GM13977 (cell line): ENCODE data around the gene TMEM88.

Experiments used
- DNase-seq: peaks from one replicate; pipeline ENCODE4 v3.0.0; 2012; ENCODE audit warnings: low spot score
- in situ Hi-C: fragments of 300-500 bp; cut with MboI; formaldehyde crosslinking; loops from one replicate; pipeline ENCODE4 v1.12.0; 2022; ENCODE audit warnings: low sequenced_read_pairs, low pct_unique_long_range_greater_than_20kb, mixed read lengths, inconsistent platforms; ENCODE audit not compliant: unreplicated experiment
- TF ChIP-seq, protein P1 (sequence below): IDR thresholded peaks from 2 replicates; pipeline ENCODE4 v1.5.1; 2012; ENCODE audit warnings: mild to moderate bottlenecking, control low read depth; ENCODE audit not compliant: insufficient read depth; ENCODE audit errors: extremely low read depth, missing control alignments

TMEM88 gene

GRCh38 chr17:7816926-7817642 is 37.8 kb upstream of the TMEM88 start:
- in situ Hi-C loops: no loop called here
- no peak for DNase-seq
- TF ChIP-seq, protein P1, sequence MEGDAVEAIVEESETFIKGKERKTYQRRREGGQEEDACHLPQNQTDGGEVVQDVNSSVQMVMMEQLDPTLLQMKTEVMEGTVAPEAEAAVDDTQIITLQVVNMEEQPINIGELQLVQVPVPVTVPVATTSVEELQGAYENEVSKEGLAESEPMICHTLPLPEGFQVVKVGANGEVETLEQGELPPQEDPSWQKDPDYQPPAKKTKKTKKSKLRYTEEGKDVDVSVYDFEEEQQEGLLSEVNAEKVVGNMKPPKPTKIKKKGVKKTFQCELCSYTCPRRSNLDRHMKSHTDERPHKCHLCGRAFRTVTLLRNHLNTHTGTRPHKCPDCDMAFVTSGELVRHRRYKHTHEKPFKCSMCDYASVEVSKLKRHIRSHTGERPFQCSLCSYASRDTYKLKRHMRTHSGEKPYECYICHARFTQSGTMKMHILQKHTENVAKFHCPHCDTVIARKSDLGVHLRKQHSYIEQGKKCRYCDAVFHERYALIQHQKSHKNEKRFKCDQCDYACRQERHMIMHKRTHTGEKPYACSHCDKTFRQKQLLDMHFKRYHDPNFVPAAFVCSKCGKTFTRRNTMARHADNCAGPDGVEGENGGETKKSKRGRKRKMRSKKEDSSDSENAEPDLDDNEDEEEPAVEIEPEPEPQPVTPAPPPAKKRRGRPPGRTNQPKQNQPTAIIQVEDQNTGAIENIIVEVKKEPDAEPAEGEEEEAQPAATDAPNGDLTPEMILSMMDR: no peak

DNA sequence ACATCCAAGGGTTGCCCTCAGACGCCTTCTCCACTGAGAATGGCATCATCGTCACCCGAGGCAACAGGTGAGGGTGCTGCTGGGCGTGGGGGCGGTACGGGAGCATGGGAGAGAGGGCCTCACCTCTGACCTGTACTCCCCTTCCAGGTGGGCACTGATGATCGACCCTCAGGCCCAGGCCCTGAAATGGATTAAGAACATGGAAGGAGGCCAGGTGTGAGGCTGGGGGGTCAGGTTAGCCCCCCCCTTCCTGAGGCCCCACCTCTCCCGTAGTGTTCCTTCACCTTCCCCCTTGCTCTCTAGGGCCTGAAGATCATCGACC is 37.3 kb upstream of the TMEM88 start:
- DNase-seq: no peak
- TF ChIP-seq, protein P1: no peak
- in situ Hi-C loops: no loop called here

- in situ Hi-C loops: no loop called here
- TF ChIP-seq, protein P1: no peak
- DNase-seq: no peak
Observed at GRCh38 chr17:7818026-7818425, 36.8 kb upstream of the TMEM88 start.

GRCh38 chr17:7818746-7819645 is 35.9 kb upstream of the TMEM88 start:
- DNase-seq: no peak
- in situ Hi-C loops: no loop called here
- TF ChIP-seq, protein P1: no peak

- in situ Hi-C loops: no loop called here
- DNase-seq: no peak
- TF ChIP-seq, protein P1: no peak
Observed at GRCh38 chr17:7820231-7820630, 34.6 kb upstream of the TMEM88 start.

- TF ChIP-seq, protein P1: no peak
- DNase-seq: no peak
- in situ Hi-C loops: no loop called here
Observed at GRCh38 chr17:7822126-7822525, 32.7 kb upstream of the TMEM88 start.
